Karpas-422 (cell line): ENCODE measurements around the gene NLRP10. TPM values are rescaled to one million over a fixed set of nuclear protein-coding genes. Genes with fewer than 3 reads are reported as not detected.

ENCODE experiments used
- DNase-seq: peaks from one replicate; pipeline ENCODE4 v3.0.0-alpha.2; 2015
- H2AFZ ChIP-seq: fragments of 200-600 bp; sonication (generic); 2 replicates; pipeline ENCODE4 v1.6.1; 2014; ENCODE audit warnings: antibody characterized with exemption, low read length, mixed read lengths
- H3K27ac ChIP-seq: fragments of 200-600 bp; sonication (generic); 2 replicates; pipeline ENCODE4 v1.5.1; 2014; ENCODE audit warnings: mild to moderate bottlenecking, low read length, moderate library complexity
- H3K27me3 ChIP-seq: fragments of 200-600 bp; sonication (generic); 2 replicates; pipeline ENCODE4 v1.6.1; 2014; ENCODE audit warnings: low read length, mixed read lengths
- H3K36me3 ChIP-seq: fragments of 200-600 bp; sonication (generic); 2 replicates; pipeline ENCODE4 v1.6.1; 2014; ENCODE audit warnings: low read length, mixed read lengths; ENCODE audit not compliant: insufficient read depth
- H3K4me1 ChIP-seq: fragments of 200-600 bp; sonication (generic); 2 replicates; pipeline ENCODE4 v1.6.1; 2014; ENCODE audit warnings: mild to moderate bottlenecking, low read length, mixed read lengths
- H3K4me2 ChIP-seq: fragments of 200-600 bp; sonication (generic); 2 replicates; pipeline ENCODE4 v1.6.1; 2014; ENCODE audit warnings: low read length, low read depth, mild to moderate bottlenecking; ENCODE audit not compliant: poor library complexity, severe bottlenecking
- H3K4me3 ChIP-seq: fragments of 200-600 bp; sonication (generic); 2 replicates; pipeline ENCODE4 v1.5.1; 2014; ENCODE audit warnings: mild to moderate bottlenecking, antibody characterized with exemption, low read length, mixed read lengths
- H3K79me2 ChIP-seq: fragments of 200-600 bp; sonication (generic); 2 replicates; pipeline ENCODE4 v1.6.1; 2014; ENCODE audit warnings: mild to moderate bottlenecking, low read length, mixed read lengths
- H3K9ac ChIP-seq: fragments of 200-600 bp; sonication (generic); 2 replicates; pipeline ENCODE4 v1.6.0; 2014; ENCODE audit warnings: low read length
- H3K9me2 ChIP-seq: fragments of 200-600 bp; sonication (generic), shearing (Covaris generic); replicated peaks from 2 replicates; pipeline ENCODE4 v1.6.0; 2014; ENCODE audit warnings: mild to moderate bottlenecking, low read length, moderate library complexity; ENCODE audit not compliant: insufficient read depth
- H3K9me3 ChIP-seq: fragments of 300-700, 200-600 bp; sonication (generic); 2 replicates; pipeline ENCODE4 v1.6.1; 2014; ENCODE audit warnings: low read length, mixed read lengths
- H4K20me1 ChIP-seq: fragments of 200-600 bp; sonication (generic); 2 replicates; pipeline ENCODE4 v1.6.1; 2014; ENCODE audit warnings: mild to moderate bottlenecking, antibody characterized with exemption, low read length, low read depth; ENCODE audit not compliant: insufficient read depth
- total RNA-seq: library from RNA; depleted of rRNA; stranded (reverse); fragments of >200 nt; shearing (Covaris generic); gene quantifications from 2 replicates; pipeline ENCODE4 v1.2.3, GENCODE V29; 2014; ENCODE audit warnings: low replicate concordance; rRNA removed

NLRP10 gene, protein sequence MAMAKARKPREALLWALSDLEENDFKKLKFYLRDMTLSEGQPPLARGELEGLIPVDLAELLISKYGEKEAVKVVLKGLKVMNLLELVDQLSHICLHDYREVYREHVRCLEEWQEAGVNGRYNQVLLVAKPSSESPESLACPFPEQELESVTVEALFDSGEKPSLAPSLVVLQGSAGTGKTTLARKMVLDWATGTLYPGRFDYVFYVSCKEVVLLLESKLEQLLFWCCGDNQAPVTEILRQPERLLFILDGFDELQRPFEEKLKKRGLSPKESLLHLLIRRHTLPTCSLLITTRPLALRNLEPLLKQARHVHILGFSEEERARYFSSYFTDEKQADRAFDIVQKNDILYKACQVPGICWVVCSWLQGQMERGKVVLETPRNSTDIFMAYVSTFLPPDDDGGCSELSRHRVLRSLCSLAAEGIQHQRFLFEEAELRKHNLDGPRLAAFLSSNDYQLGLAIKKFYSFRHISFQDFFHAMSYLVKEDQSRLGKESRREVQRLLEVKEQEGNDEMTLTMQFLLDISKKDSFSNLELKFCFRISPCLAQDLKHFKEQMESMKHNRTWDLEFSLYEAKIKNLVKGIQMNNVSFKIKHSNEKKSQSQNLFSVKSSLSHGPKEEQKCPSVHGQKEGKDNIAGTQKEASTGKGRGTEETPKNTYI
- not detected in 2 replicates for total RNA-seq

DNA sequence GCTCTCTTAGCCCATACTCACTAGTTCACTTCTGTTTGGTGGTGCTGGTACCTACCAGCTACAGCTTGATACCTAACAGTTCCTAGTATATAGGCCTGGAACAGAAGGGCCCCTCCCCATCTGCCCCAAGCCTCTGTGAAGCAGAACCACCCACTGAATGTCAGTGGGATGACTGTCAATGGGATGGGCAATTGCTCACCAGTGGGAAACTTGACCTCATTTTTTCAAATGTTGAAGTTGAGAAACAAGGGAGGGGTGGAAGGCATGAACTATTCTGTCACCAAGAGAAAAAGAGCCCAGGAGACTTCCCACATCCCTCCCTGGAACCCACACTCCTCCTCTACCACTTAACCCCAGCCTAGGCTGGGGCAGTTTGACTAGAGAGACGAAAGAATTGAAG is at the start of gene NLRP10:
Gene NLRP10 (minus strand): TSS at position 62 of the 400 bp plus-strand sequence. CDS start 1,952 bp downstream, outside the sequence.
- Histone ChIP-seq H3K9me2 (no peaks in the 10 kb centered on the region), H3K4me2 (peak within 1 kb of the TSS; percentile 55), H3K9me3 (no peaks in the 10 kb centered on the region), H3K79me2 (no peaks in the 10 kb centered on the region), H3K4me1 (peaks cover 21% of the 10 kb centered on the region), H4K20me1 (no peaks in the 10 kb centered on the region), H3K27me3 (no peaks in the 10 kb centered on the region), H3K4me3 (peak within 1 kb of the TSS; percentile 7), H3K9ac (no peak within 1 kb of the TSS), H2AFZ (no peak within 1 kb of the TSS), H3K27ac (no peak within 1 kb of the TSS), H3K36me3 (no peaks in the 10 kb centered on the region)
- DNase-seq: no peak

DNA sequence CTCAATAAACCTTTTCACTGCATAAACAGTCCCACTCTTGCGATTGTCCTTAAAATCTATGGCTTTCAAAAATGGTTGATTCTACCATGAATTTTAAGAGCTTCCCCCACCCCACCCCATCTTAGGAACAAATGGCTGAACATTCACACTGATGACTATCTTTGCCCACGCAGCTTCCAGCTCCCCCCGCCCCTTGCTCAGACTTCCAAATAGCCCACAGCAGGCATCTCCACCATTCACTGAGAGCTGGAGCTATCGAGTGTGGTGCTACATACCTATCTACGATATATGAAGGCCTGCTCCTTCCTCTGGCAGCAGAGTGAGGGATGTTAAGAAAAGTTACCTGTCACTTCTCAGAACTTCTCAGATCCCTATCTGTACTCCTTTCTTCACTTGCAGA is 48.6 kb upstream of the NLRP10 start:
- Histone ChIP-seq H3K79me2 (no peaks in the 10 kb centered on the region), H3K9me2 (no peaks in the 10 kb centered on the region), H3K9ac (no peak overlapping the region), H3K36me3 (no peaks in the 10 kb centered on the region), H3K9me3 (no peaks in the 10 kb centered on the region), H3K4me2 (no peak overlapping the region), H3K27ac (no peak overlapping the region), H3K4me3 (no peak overlapping the region), H3K27me3 (no peaks in the 10 kb centered on the region), H3K4me1 (no peaks in the 10 kb centered on the region), H4K20me1 (no peaks in the 10 kb centered on the region), H2AFZ (no peak overlapping the region)
- DNase-seq: no peak

DNA sequence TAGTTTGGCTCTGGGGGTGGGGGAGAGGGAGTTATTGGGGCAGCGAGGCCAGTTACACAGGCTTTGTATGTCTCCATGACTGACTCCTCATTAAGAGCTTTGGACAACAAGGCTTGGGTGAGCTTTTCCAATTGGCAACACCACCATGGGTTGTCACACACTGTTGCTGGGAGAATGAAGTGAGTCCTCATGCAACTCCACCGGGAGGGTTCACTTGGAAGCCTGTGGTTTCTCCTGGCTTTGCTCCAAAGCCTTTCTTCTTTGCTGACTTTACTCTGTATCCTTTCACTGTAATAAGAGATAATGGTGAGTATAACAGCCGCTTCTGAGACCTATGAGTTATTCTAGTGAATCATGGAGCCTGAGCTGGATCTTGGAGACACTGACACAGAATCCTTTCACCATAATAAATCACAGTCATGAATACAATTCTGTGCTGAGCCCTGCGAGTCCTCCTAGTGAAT is 46.8 kb upstream of the NLRP10 start:
- Histone ChIP-seq H3K4me3 (no peak overlapping the region), H3K4me1 (no peaks in the 10 kb centered on the region), H3K4me2 (no peak overlapping the region), H3K9ac (no peak overlapping the region), H2AFZ (no peak overlapping the region), H3K36me3 (no peaks in the 10 kb centered on the region), H3K9me2 (no peaks in the 10 kb centered on the region), H3K9me3 (no peaks in the 10 kb centered on the region), H3K27me3 (no peaks in the 10 kb centered on the region), H3K27ac (no peak overlapping the region), H4K20me1 (no peaks in the 10 kb centered on the region), H3K79me2 (no peaks in the 10 kb centered on the region)
- no peak for DNase-seq

DNA sequence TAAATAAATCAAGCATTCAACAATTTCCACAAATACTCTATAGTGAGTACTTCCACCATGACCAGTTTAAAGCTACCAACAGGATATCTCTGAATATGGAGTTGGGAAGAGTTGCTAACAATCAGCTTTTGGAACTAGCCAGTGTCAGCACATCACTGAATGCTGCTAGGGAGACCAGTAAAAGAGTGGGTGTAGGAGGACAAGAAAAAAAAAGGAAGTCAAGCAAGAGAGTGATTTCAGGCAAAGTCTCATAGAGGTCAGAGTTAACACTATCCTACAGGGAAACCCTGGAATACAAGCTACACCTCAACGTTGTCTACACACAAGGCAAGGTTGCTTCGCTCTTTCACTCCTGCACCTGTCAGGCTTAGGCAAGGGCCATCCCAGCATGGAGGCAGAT is 46.1 kb upstream of the NLRP10 start:
- no peaks in the 10 kb centered on the region for H3K9me3 ChIP-seq
- H4K20me1 ChIP-seq: no peaks in the 10 kb centered on the region
- no peak overlapping the region for H3K4me3 ChIP-seq
- no peak overlapping the region for H3K9ac ChIP-seq
- H3K4me2 ChIP-seq: no peak overlapping the region
- H3K9me2 ChIP-seq: no peaks in the 10 kb centered on the region
- H3K36me3 ChIP-seq: no peaks in the 10 kb centered on the region
- no peak overlapping the region for H3K27ac ChIP-seq
- no peaks in the 10 kb centered on the region for H3K79me2 ChIP-seq
- H3K4me1 ChIP-seq: no peaks in the 10 kb centered on the region
- no peak overlapping the region for H2AFZ ChIP-seq
- no peak for DNase-seq
- no peaks in the 10 kb centered on the region for H3K27me3 ChIP-seq

GRCh38 chr11:8009856-8010255 is 44.6 kb upstream of the NLRP10 start:
- no peaks in the 10 kb centered on the region for H4K20me1 ChIP-seq
- no peaks in the 10 kb centered on the region for H3K9me3 ChIP-seq
- H3K4me3 ChIP-seq: no peak overlapping the region
- DNase-seq: no peak
- no peaks in the 10 kb centered on the region for H3K9me2 ChIP-seq
- no peak overlapping the region for H3K9ac ChIP-seq
- H3K27ac ChIP-seq: no peak overlapping the region
- H3K79me2 ChIP-seq: no peaks in the 10 kb centered on the region
- no peak overlapping the region for H3K4me2 ChIP-seq
- H3K36me3 ChIP-seq: no peaks in the 10 kb centered on the region
- no peaks in the 10 kb centered on the region for H3K27me3 ChIP-seq
- no peak overlapping the region for H2AFZ ChIP-seq
- H3K4me1 ChIP-seq: no peaks in the 10 kb centered on the region

GRCh38 chr11:8008212-8008611 is 43.0 kb upstream of the NLRP10 start:
- Histone ChIP-seq H3K9me2 (no peaks in the 10 kb centered on the region), H3K79me2 (no peaks in the 10 kb centered on the region), H3K9me3 (no peaks in the 10 kb centered on the region), H3K27ac (no peak overlapping the region), H4K20me1 (no peaks in the 10 kb centered on the region), H2AFZ (no peak overlapping the region), H3K27me3 (no peaks in the 10 kb centered on the region), H3K4me1 (no peaks in the 10 kb centered on the region), H3K9ac (no peak overlapping the region), H3K36me3 (no peaks in the 10 kb centered on the region), H3K4me3 (no peak overlapping the region), H3K4me2 (no peak overlapping the region)
- no peak for DNase-seq

GRCh38 chr11:8006349-8006977 is 41.2 kb upstream of the NLRP10 start:
- Histone ChIP-seq H3K36me3 (no peaks in the 10 kb centered on the region), H3K4me2 (no peak overlapping the region), H3K9me3 (no peaks in the 10 kb centered on the region), H3K4me1 (no peaks in the 10 kb centered on the region), H3K27me3 (no peaks in the 10 kb centered on the region), H2AFZ (no peak overlapping the region), H4K20me1 (no peaks in the 10 kb centered on the region), H3K79me2 (no peaks in the 10 kb centered on the region), H3K4me3 (no peak overlapping the region), H3K9me2 (no peaks in the 10 kb centered on the region), H3K9ac (no peak overlapping the region), H3K27ac (no peak overlapping the region)
- peak; percentile 82 for DNase-seq

DNA sequence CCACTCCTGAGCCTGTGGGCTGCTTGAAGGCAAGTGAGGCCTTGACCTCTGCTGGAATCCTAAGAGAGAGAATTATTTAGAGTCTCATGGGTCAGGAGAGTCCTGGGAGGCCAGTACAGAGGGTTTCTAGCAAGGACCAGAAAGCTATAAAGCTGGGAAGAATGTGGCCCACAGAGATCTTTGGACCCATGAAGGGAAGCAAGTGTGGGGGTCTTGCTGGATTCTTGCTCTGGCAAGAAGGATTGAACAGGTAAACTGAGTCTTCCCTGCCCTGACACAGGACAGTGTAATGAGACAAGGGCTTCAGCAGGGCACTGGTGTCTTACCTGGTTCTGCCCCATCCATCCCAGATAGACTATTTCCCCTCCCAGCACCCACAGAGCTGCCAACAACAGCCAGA is 40.3 kb upstream of the NLRP10 start:
- H3K4me2 ChIP-seq: no peak overlapping the region

More for the DNA sequence above, 40.3 kb upstream of the NLRP10 start:
- Histone ChIP-seq H3K79me2 (no peaks in the 10 kb centered on the region), H3K27ac (no peak overlapping the region), H3K4me3 (no peak overlapping the region), H3K9ac (no peak overlapping the region), H3K9me2 (no peaks in the 10 kb centered on the region), H2AFZ (no peak overlapping the region), H3K36me3 (no peaks in the 10 kb centered on the region), H3K27me3 (no peaks in the 10 kb centered on the region), H4K20me1 (no peaks in the 10 kb centered on the region), H3K4me1 (no peaks in the 10 kb centered on the region), H3K9me3 (no peaks in the 10 kb centered on the region)
- DNase-seq: no peak
